DMS 273 (cell line): Measurements from ENCODE around the gene GPATCH11.

Experiments
- DNase-seq: peaks from one replicate; lab custom pipeline; 2025; ENCODE audit not compliant: unreplicated experiment; lab: John Stamatoyannopoulos, UW

GPATCH11 gene

GRCh38 chr2:37105150-37105549 lies 20.8 kb downstream of the GPATCH11 start:
- DNase-seq: no peak

GRCh38 chr2:37109523-37109922 lies 25.2 kb downstream of the GPATCH11 start:
- DNase-seq: no peak

GRCh38 chr2:37110306-37111212 lies 26.2 kb downstream of the GPATCH11 start:
- no peak for DNase-seq

GRCh38 chr2:37111958-37112357 lies 27.6 kb downstream of the GPATCH11 start:
- DNase-seq: no peak

GRCh38 chr2:37117566-37117965 lies 33.2 kb downstream of the GPATCH11 start:
- DNase-seq: no peak

GRCh38 chr2:37119157-37119556 lies 34.8 kb downstream of the GPATCH11 start:
- DNase-seq: no peak

GRCh38 chr2:37125416-37125815 lies 41.1 kb downstream of the GPATCH11 start:
- DNase-seq: no peak

- no peak for DNase-seq
These were observed 48.6 kb downstream of the GPATCH11 start for GRCh38 chr2:37132914-37133313.

GRCh38 chr2:37142546-37142945 lies 58.2 kb downstream of the GPATCH11 start:
- DNase-seq: no peak

GRCh38 chr2:37143974-37144373 lies 59.7 kb downstream of the GPATCH11 start:
- no peak for DNase-seq

- DNase-seq: no peak
These were observed 61.7 kb downstream of the GPATCH11 start for GRCh38 chr2:37146062-37146461.

- DNase-seq: no peak
These were observed 64.0 kb downstream of the GPATCH11 start for GRCh38 chr2:37148325-37148724.
